Adrenal gland (tissue), 12 donors: Measurements from ENCODE around the gene ZSCAN10. TPM values are rescaled to one million over a fixed set of nuclear protein-coding genes. Genes with fewer than 3 reads are reported as not detected.
"Not testable (repeated sequence)": the region's sequence is repeated elsewhere in the genome, so short reads cannot be mapped to it uniquely, and the experiment has no call there.

Source experiments
- DNase-seq, 7 donors: peaks; one replicate each; pipeline ENCODE4 v3.0.0-alpha.2; 2019 to 2020
- H3K27ac ChIP-seq, 5 donors: fragments of 200-600 bp; sonication (generic) in 4 of 5; 1 replicate in 3 of 5; 2 replicates in 2 of 5; pipeline versions ENCODE4 v1.5.1 to v1.8.0; 2016 to 2020; ENCODE audit warnings: mild to moderate bottlenecking in 1 of 5
- H3K27me3 ChIP-seq: fragments of 200-600 bp; 2 replicates; pipeline ENCODE4 v1.8.0; 2021
- H3K36me3 ChIP-seq, 2 donors: fragments of 200-600 bp; replicated peaks in 1 of 2; 1 replicate in 1 of 2; 2 replicates in 1 of 2; pipeline versions ENCODE4 v1.5.1 to v1.8.0; 2018 to 2022
- H3K4me1 ChIP-seq, 2 donors: fragments of 200-600 bp; replicated peaks in 1 of 2; 1 replicate in 1 of 2; 2 replicates in 1 of 2; pipeline versions ENCODE4 v1.5.1 to v1.8.0; 2018 to 2021
- H3K4me3 ChIP-seq, 4 donors: fragments of 200-600 bp; sonication (generic) in 3 of 4; one replicate each; pipeline ENCODE4 v1.5.1; 2016 to 2018
- H3K9me3 ChIP-seq, 3 donors: fragments of 200-600 bp; sonication (generic) in 1 of 3; replicated peaks in 1 of 3; 1 replicate in 2 of 3; 2 replicates in 1 of 3; pipeline versions ENCODE4 v1.5.1 to v1.8.0; 2016 to 2021
- POLR2A ChIP-seq, 2 donors: fragments of 450-650 bp; IDR thresholded peaks; one replicate each; pipeline ENCODE4 v1.6.1; 2017; ENCODE audit warnings: antibody characterized with exemption in 2 of 2, mild to moderate bottlenecking in 2 of 2, moderate library complexity in 1 of 2
- WGBS, 4 donors: extraction: QIAGEN DNeasy Blood & Tissue Kit in 2 of 4; methylation state at CpG; one replicate each; pipeline versions ENCODE4 v1.1.5 to v1.1.7; 2013 to 2017; 5-methylcytosine and 5-hydroxymethylcytosine counted together
- intact Hi-C, 2 donors: fragments of 100-400 bp; cut with DNase I; formaldehyde crosslinking; loops; one replicate each; pipeline versions ENCODE4 v1.14.1 to v1.15.0; 2022 to 2023
- polyA plus RNA-seq, 3 donors: library from polyadenylated mRNA; stranded (reverse); fragments of 200-250 nt in 2 of 3; fragments of 350-450 nt in 1 of 3; fragmentation: Illumina TruSeq in 1 of 3; extraction: RNeasy Lipid Tissue Mini Kit (QIAGEN cat#74804) in 1 of 3; gene quantifications; one replicate each; pipeline ENCODE4 v1.2.3, GENCODE V29; 2013 to 2014
- total RNA-seq, 9 donors: library from RNA; depleted of rRNA in 4 of 9; stranded (reverse); fragments of >200 nt in 4 of 9; fragments of 120-200 nt in 1 of 9; fragmentation: NEBNext Ultra II Directional in 1 of 9; extraction: Animal tissue kit (Norgen Biotek cat#: 25700) in 1 of 9; gene quantifications; one replicate each; pipeline versions ENCODE4 v1.1.0 to v1.2.4, GENCODE V29; 2013 to 2023
- TF ChIP-seq, protein P1 (sequence below), 6 experiments: fragments of 450-650 bp in 4 of 6; fragments of 200-600 bp in 2 of 6; sonication (generic) in 1 of 6; IDR thresholded peaks; 1 replicate in 5 of 6; 2 replicates in 1 of 6; pipeline versions ENCODE4 v1.5.1 to v1.8.0; 2016 to 2021; ENCODE audit warnings: antibody characterized with exemption in 6 of 6, mild to moderate bottlenecking in 2 of 6, moderate library complexity in 1 of 6
- donor health status: healthy with polysubstance abuse.
- donor health status: Bipolar disorder and iron deficiency.
- donor health status: DM: yes; HTN: yes; CAD: no.
- donor health status: DM: no; HTN: no; CAD: no.
- donor health status: DM: no; HTN: no; CAD: no.
- donor health status: DM: yes; HTN: yes; CAD: no.

ZSCAN10 gene
- total and polyA plus RNA-seq, 12 donors: 0.11 to 0.50 (median 0.14) TPM; not detected in 8

DNA sequence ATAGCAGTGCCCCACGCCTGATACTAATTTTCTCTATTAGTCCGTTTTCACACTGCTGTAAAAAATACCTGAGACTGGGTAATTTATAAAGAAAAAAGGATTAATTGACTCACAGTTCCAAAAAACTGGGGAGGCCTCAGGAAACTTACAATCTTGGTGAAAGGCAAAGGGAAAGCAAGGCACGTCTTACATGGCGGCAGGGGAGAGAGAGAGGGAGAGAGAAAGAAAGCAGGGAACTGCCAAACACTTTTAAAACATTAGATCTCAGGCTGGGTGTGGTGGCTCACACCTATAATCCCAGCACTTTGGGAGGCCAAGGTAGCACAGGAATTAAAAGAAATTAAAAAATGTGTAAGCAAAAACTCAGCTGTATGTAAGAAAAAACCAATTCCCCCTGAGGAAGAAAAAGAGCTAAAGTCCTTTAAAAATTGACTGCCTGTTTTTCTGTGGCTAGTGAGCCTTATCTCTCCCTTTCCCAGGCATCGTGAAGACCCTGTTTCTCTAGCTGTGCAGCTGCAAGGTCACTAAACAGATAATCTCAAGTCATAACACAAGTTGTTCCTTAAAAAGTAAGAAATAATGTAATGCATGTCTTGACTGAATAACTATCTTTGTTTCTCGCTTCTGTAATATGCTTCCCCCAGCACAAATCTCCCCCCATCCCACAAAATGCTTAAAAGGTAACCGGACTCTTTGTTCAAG lies 14.0 kb downstream of the ZSCAN10 start:
- intact Hi-C loops: no loop called here
- no peak for DNase-seq
- H3K27me3 ChIP-seq: no peaks in the 10 kb centered on the region
- TF ChIP-seq POLR2A (IDR thresholded peaks at IDR 0.05): no peak
- TF ChIP-seq, protein P1, sequence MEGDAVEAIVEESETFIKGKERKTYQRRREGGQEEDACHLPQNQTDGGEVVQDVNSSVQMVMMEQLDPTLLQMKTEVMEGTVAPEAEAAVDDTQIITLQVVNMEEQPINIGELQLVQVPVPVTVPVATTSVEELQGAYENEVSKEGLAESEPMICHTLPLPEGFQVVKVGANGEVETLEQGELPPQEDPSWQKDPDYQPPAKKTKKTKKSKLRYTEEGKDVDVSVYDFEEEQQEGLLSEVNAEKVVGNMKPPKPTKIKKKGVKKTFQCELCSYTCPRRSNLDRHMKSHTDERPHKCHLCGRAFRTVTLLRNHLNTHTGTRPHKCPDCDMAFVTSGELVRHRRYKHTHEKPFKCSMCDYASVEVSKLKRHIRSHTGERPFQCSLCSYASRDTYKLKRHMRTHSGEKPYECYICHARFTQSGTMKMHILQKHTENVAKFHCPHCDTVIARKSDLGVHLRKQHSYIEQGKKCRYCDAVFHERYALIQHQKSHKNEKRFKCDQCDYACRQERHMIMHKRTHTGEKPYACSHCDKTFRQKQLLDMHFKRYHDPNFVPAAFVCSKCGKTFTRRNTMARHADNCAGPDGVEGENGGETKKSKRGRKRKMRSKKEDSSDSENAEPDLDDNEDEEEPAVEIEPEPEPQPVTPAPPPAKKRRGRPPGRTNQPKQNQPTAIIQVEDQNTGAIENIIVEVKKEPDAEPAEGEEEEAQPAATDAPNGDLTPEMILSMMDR (IDR thresholded peaks at IDR 0.05): no peak
- H3K4me3 ChIP-seq: no peak overlapping the region
- H3K9me3 ChIP-seq: no peaks in the 10 kb centered on the region
- 68 to 75% (median 69%) methylated on average over 7 of the region's 7 CpGs for WGBS, 4 donors
- H3K4me1 ChIP-seq: peaks cover 0 to 4% of the 10 kb centered on the region in 2 donors
- no peak overlapping the region for H3K27ac ChIP-seq
- H3K36me3 ChIP-seq: no peaks in the 10 kb centered on the region

DNA sequence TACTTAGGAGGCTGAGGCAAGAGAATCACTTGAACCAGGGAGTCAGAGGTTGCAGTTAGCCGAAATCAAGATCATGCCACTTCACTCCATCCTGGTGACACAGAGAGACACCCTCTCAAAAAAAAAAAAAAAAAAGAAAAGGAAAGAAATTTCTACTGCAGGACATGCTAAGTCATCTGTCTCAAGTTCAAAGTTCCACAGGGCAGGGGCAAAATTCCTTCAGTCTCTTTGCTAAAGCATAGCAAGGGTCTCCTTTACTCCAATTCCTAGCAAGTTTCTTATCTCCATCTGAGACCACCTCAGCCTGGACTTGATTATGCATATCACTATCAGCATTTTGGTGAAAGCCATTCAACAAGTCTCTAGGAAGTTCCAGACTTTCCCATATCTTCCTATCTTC lies 14.6 kb downstream of the ZSCAN10 start:
- intact Hi-C loops: no loop called here
- Histone ChIP-seq H3K27me3 (no peaks in the 10 kb centered on the region), H3K36me3 (no peaks in the 10 kb centered on the region), H3K9me3 (no peaks in the 10 kb centered on the region), H3K4me1 (peaks cover 0 to 4% of the 10 kb centered on the region in 2 donors), H3K27ac (no peak overlapping the region), H3K4me3 (no peak overlapping the region)
- WGBS, 4 donors: 85 to 95% (median 90%) methylated on average over 1 of the region's 1 CpG
- TF ChIP-seq, protein P1 (IDR thresholded peaks at IDR 0.05): no peak
- no peak for TF ChIP-seq POLR2A (IDR thresholded peaks at IDR 0.05)
- no peak for DNase-seq

DNA sequence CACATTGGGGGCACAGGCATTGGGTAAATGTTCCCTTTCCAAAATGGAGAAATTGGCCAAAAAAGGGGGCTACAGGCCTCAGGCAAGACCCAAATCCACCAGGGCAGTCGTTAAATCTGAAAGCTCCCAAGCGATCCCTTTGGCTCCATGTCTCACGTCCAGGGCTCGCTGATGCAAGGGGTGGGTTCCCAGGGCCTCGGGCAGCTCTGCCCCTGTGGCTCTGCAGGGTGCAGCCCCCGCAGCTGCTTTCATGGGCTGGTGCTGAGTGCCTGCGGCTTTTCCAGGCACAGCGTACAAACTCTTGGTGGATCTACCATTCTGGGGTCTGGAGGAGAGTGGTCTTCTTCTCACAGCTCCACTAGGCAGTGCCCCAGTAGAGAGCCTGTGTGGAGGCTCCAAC lies 15.7 kb downstream of the ZSCAN10 start:
- H3K36me3 ChIP-seq, intact Hi-C loops, H3K27me3 ChIP-seq, H3K4me3 ChIP-seq, DNase-seq, H3K27ac ChIP-seq, H3K9me3 ChIP-seq, H3K4me1 ChIP-seq: not testable (repeated sequence)
- 85 to 93% (median 90%) methylated on average over 3 to 8 of the region's 8 CpGs for WGBS, 4 donors

DNA sequence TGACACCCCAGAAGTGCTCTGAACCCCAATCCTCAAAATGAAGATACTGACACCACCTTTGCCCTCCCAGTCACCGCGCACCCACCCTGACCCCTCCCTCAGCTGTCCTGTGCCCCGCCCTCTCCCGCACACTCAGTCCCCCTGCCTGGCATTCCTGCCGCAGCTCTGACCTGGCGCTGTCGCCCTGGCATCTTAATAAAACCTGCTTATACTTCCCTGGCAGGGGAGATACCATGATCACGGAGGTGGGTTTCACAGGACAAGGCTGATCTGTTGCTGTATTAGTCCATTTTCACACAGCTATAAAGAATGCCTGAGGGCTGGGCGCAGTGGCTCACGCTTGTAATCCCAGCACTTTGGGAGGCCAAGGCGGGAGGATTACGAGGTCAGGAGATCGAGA lies 17.1 kb downstream of the ZSCAN10 start:
- H3K27me3 ChIP-seq, H3K36me3 ChIP-seq, intact Hi-C loops, H3K4me3 ChIP-seq, H3K4me1 ChIP-seq, DNase-seq, H3K27ac ChIP-seq, H3K9me3 ChIP-seq: not testable (repeated sequence)
- WGBS, 4 donors: 90 to 93% (median 92%) methylated on average over 9 to 13 of the region's 13 CpGs

DNA sequence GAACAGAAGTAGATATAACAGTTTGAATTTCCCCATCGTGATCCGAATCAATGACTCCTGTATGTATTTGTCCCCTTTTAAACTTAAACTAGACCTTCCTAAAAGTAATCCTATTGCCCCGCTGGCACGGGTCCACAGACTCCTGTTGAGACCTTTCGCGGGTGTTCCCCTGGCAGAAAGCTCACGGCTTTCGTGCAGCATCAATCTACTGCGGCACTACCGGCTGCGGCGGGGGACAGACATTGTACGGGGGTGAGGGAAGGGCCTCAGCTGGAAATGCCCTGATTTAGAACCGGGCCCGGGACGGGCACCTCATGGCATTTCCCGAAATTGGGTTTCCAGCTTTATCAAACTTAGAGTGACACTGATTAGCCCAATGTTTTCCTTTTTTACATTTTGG lies 19.1 kb downstream of the ZSCAN10 start:
- Histone ChIP-seq H3K9me3 (no peaks in the 10 kb centered on the region), H3K4me3 (no peak overlapping the region), H3K4me1 (no peaks in the 10 kb centered on the region), H3K27ac (no peak overlapping the region), H3K27me3 (no peaks in the 10 kb centered on the region), H3K36me3 (no peaks in the 10 kb centered on the region)
- 79 to 89% (median 85%) methylated on average over 17 of the region's 17 CpGs for WGBS, 4 donors
- intact Hi-C loops: no loop called here
- no peak for DNase-seq
- TF ChIP-seq, protein P1 (IDR thresholded peaks at IDR 0.05): no peak
- TF ChIP-seq POLR2A (IDR thresholded peaks at IDR 0.05): no peak
